ENCODE measurements around the gene C11orf16. TPM values are rescaled to one million over a fixed set of nuclear protein-coding genes. Genes with fewer than 3 reads are reported as not detected.

C11orf16 gene
- total RNA-seq, 1 donor from 2014 or later, result not detected

- no peak for TF ChIP-seq POLR2AphosphoS5 (IDR thresholded peaks at IDR 0.05; ENCODE audit: insufficient read depth in 1 of 2, low read depth in 1 of 2)
- TF ChIP-seq CTCF (IDR thresholded peaks at IDR 0.05), result no peak
- no peak for TF ChIP-seq POLR2A (IDR thresholded peaks at IDR 0.05)
- intact Hi-C loops (cut with DNase I), result loop anchor here (10.0 kb wide), 1 partner anchor 278 kb away; the partner anchor contains the start of genes RPL27A and TRIM66
- Histone ChIP-seq H3K27me3 (no peaks in the 10 kb centered on the region), H3K4me1 (peaks cover 33% of the 10 kb centered on the region), H3K27ac (peak overlapping the region; percentile 93), H3K4me3 (no peak overlapping the region), H3K9me3 (no peaks in the 10 kb centered on the region), H3K36me3 (no peaks in the 10 kb centered on the region)
- DNase-seq (ENCODE audit: extremely low spot score in 2 of 2), result no peak
Observed at GRCh38 chr11:8962841-8963240, 30.1 kb upstream of the C11orf16 start.

- no peaks in the 10 kb centered on the region for H3K27me3 ChIP-seq
- intact Hi-C loops (cut with DNase I), result loop anchor here (10.0 kb wide), 1 partner anchor 277 kb away; the partner anchor contains the start of genes RPL27A and TRIM66
- H3K4me3 ChIP-seq, result no peak overlapping the region
- TF ChIP-seq POLR2AphosphoS5 (IDR thresholded peaks at IDR 0.05; ENCODE audit: insufficient read depth in 1 of 2, low read depth in 1 of 2) (no peak), CTCF (IDR thresholded peaks at IDR 0.05) (no peak), POLR2A (IDR thresholded peaks at IDR 0.05) (no peak)
- peaks cover 0 to 5% of the 10 kb centered on the region in 2 donors for H3K36me3 ChIP-seq
- H3K4me1 ChIP-seq, result peaks cover 33% of the 10 kb centered on the region
- H3K27ac ChIP-seq, result no peak overlapping the region
- no peaks in the 10 kb centered on the region for H3K9me3 ChIP-seq
- no peak for DNase-seq (ENCODE audit: extremely low spot score in 2 of 2)
Observed at GRCh38 chr11:8961401-8961800, 28.7 kb upstream of the C11orf16 start.

DNA sequence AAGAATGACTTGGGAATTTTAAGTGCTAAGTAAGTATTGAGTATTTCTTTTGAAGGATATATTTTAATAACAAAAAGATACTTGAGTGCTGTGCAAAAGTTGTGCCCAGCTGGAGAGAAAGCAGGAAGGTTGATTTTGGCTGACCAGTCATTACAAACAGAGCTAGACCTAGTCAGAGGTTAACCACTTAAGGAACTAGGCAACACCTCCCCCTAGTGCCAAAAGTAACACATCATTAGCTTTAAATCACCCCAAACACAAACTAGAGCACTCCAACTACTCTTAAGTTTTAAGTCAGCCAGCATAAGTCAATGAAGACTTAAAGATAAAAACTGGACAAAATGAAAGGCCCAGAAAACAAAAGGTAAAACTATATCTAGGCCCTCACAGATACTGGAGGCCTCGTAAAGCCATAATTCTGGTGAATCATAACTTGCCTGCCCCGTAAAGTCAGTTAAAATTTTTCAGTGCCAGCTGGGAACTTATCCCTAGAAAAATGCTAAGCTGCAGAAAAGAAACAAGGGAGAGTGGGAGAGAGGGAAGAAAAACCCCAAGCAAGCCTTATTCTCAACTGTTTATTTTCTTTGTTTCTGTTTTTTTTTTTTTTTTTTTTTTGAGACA, 26.9 kb upstream of the C11orf16 start:
- Histone ChIP-seq H3K36me3 (peaks cover 0 to 19% of the 10 kb centered on the region in 2 donors), H3K4me3 (no peak overlapping the region), H3K27ac (peak overlapping the region; percentile 7), H3K9me3 (no peaks in the 10 kb centered on the region), H3K27me3 (no peaks in the 10 kb centered on the region), H3K4me1 (peaks cover 27% of the 10 kb centered on the region)
- no peak for TF ChIP-seq POLR2A (IDR thresholded peaks at IDR 0.05)
- peak in 2 of 3 experiments; percentile 18 to 38 for TF ChIP-seq CTCF (IDR thresholded peaks at IDR 0.05)
- intact Hi-C loops (cut with DNase I), result loop anchor here (10.0 kb wide), 1 partner anchor 275 kb away; the partner anchor contains the start of genes RPL27A and TRIM66
- DNase-seq (ENCODE audit: extremely low spot score in 2 of 2), result no peak

- no peak for DNase-seq (ENCODE audit: extremely low spot score in 2 of 2)
- H3K4me3 ChIP-seq, result no peak overlapping the region
- no peaks in the 10 kb centered on the region for H3K9me3 ChIP-seq
- peaks cover 11% of the 10 kb centered on the region for H3K4me1 ChIP-seq
- no peak overlapping the region for H3K27ac ChIP-seq
- no peak for TF ChIP-seq CTCF (IDR thresholded peaks at IDR 0.05)
- TF ChIP-seq POLR2A (IDR thresholded peaks at IDR 0.05), result no peak
- TF ChIP-seq POLR2AphosphoS5 (IDR thresholded peaks at IDR 0.05; ENCODE audit: insufficient read depth in 1 of 2, low read depth in 1 of 2), result no peak
- no peaks in the 10 kb centered on the region for H3K27me3 ChIP-seq
- H3K36me3 ChIP-seq, result peaks cover 0 to 38% of the 10 kb centered on the region in 2 donors
- intact Hi-C loops (cut with DNase I), result no loop called here
Observed at GRCh38 chr11:8956860-8957259, 24.1 kb upstream of the C11orf16 start.

DNA sequence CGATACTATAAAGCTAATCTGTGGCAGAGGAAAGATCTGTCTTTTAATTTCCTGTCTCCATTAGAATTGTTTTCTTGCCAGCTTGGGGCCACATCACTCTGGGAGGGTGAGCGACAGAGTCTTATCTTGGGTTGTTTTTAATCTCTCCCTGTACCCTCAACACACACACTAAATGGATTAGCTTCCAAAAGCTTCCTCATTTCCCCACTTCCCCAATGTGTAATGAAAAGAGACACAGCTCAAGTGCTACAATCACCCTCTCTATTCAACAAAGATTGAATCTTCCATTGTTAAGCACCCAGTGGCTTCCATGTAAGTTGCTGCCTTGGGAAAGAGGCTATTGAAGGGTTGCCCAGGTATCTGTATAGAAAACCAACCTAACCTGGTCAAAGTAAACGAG, 16.1 kb upstream of the C11orf16 start:
- TF ChIP-seq POLR2AphosphoS5 (IDR thresholded peaks at IDR 0.05; ENCODE audit: insufficient read depth in 1 of 2, low read depth in 1 of 2), result no peak
- no peak for TF ChIP-seq POLR2A (IDR thresholded peaks at IDR 0.05)
- no peak for TF ChIP-seq CTCF (IDR thresholded peaks at IDR 0.05)
- Histone ChIP-seq H3K4me3 (no peak overlapping the region), H3K9me3 (no peaks in the 10 kb centered on the region), H3K4me1 (no peaks in the 10 kb centered on the region), H3K27ac (no peak overlapping the region), H3K36me3 (peaks cover 0 to 34% of the 10 kb centered on the region in 2 donors), H3K27me3 (no peaks in the 10 kb centered on the region)
- intact Hi-C loops (cut with DNase I), result no loop called here
- no peak for DNase-seq (ENCODE audit: extremely low spot score in 2 of 2)
